HG03280 (cell line): ENCODE results near the gene MACROD2.
"Not testable (repeated sequence)": the region's sequence is repeated elsewhere in the genome, so short reads cannot be mapped to it uniquely, and the experiment has no call there.

Experiments
- ATAC-seq: cut with Tn5 transposase; IDR thresholded peaks from one replicate; pipeline ENCODE4 v1.9.1; 2021; ENCODE audit warnings: mild to moderate bottlenecking, moderate library complexity; ENCODE audit not compliant: unreplicated experiment

The MACROD2 gene

GRCh38 chr20:15802020-15802419, 1806.7 kb downstream of the MACROD2 start:
- ATAC-seq: no peak

GRCh38 chr20:15805154-15805553, 1809.8 kb downstream of the MACROD2 start:
- no peak for ATAC-seq

GRCh38 chr20:15806105-15806504, 1810.8 kb downstream of the MACROD2 start:
- no peak for ATAC-seq

- no peak for ATAC-seq
Measured at GRCh38 chr20:15807271-15807670, 1812.0 kb downstream of the MACROD2 start.

GRCh38 chr20:15807771-15808170, 1812.5 kb downstream of the MACROD2 start:
- not testable (repeated sequence) for ATAC-seq

- ATAC-seq: no peak
Measured at GRCh38 chr20:15811951-15812350, 1816.6 kb downstream of the MACROD2 start.

GRCh38 chr20:15812696-15813095, 1817.4 kb downstream of the MACROD2 start:
- ATAC-seq: no peak

- ATAC-seq: no peak
Measured at GRCh38 chr20:15814360-15814759, 1819.0 kb downstream of the MACROD2 start.

- ATAC-seq: no peak
Measured at GRCh38 chr20:15814911-15815310, 1819.6 kb downstream of the MACROD2 start.

GRCh38 chr20:15817351-15817750, 1822.0 kb downstream of the MACROD2 start:
- no peak for ATAC-seq

GRCh38 chr20:15818651-15819071, 1823.3 kb downstream of the MACROD2 start:
- ATAC-seq: no peak

- no peak for ATAC-seq
Measured at GRCh38 chr20:15823718-15824117, 1828.4 kb downstream of the MACROD2 start.

- ATAC-seq: no peak
Measured at GRCh38 chr20:15827628-15828027, 1832.3 kb downstream of the MACROD2 start.

GRCh38 chr20:15831201-15831600, 1835.9 kb downstream of the MACROD2 start:
- ATAC-seq: no peak

GRCh38 chr20:15832512-15832911, 1837.2 kb downstream of the MACROD2 start:
- ATAC-seq: no peak

GRCh38 chr20:15834857-15835256, 1839.5 kb downstream of the MACROD2 start:
- ATAC-seq: no peak

GRCh38 chr20:15835811-15836210, 1840.5 kb downstream of the MACROD2 start:
- ATAC-seq: no peak

- ATAC-seq: no peak
Measured at GRCh38 chr20:15836634-15837033, 1841.3 kb downstream of the MACROD2 start.

- no peak for ATAC-seq
Measured at GRCh38 chr20:15837563-15837962, 1842.2 kb downstream of the MACROD2 start.

GRCh38 chr20:15838466-15838865, 1843.2 kb downstream of the MACROD2 start:
- no peak for ATAC-seq

- ATAC-seq: no peak
Measured at GRCh38 chr20:15840636-15841301, 1845.5 kb downstream of the MACROD2 start.

GRCh38 chr20:15842872-15843271, 1847.6 kb downstream of the MACROD2 start:
- peak; percentile 70 for ATAC-seq

- no peak for ATAC-seq
Measured at GRCh38 chr20:15843777-15844176, 1848.5 kb downstream of the MACROD2 start.
